Epidermal melanocyte (primary cell): Measurements from ENCODE around the gene METAP2.

Experiments
- DNase-seq: peaks from one replicate; pipeline ENCODE4 v3.0.0; 2011; ENCODE audit warnings: low spot score; ENCODE audit not compliant: insufficient read length

The METAP2 gene

DNA sequence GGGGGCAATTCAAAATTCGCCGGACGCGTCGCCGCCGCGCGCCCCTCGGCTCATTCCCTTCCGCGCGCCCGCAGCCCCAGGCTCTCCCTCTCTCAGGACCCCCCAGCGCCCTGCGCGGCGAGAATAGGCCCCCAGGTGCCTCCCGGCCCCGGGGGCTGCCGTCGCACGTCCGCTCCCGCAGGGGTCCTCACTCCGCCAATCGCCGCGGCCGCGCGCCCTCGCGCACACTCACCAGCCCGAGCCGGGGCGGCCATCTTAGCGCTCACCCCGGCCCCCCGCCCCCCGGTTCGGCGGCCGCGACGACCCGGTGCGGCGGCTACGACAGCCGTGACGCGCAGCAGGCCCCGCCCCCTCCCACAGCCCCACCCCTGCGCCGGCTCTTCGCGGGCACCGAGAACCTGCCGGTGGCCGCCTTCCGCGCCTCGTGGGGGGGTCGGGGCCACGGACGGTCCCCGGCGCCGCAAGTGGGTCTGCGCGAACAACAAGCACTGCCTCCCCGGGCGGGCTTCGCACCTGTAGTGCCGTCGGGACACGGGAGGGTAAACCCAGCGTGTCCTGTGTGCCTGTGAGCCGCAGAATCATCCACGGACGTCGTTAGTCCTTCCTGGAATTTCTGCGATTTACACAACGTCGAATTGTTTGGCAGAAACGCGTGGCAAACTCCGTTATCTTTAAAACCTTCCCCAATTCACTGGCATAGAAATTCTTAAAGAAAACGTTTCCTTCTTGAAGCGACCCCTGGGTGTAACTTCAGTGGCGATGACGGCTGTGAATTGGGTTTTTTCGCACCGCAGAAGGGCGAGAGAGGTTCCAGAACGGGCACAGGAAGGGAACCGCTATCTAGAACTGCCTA, 74.8 kb downstream of the METAP2 start:
- no peak for DNase-seq

DNA sequence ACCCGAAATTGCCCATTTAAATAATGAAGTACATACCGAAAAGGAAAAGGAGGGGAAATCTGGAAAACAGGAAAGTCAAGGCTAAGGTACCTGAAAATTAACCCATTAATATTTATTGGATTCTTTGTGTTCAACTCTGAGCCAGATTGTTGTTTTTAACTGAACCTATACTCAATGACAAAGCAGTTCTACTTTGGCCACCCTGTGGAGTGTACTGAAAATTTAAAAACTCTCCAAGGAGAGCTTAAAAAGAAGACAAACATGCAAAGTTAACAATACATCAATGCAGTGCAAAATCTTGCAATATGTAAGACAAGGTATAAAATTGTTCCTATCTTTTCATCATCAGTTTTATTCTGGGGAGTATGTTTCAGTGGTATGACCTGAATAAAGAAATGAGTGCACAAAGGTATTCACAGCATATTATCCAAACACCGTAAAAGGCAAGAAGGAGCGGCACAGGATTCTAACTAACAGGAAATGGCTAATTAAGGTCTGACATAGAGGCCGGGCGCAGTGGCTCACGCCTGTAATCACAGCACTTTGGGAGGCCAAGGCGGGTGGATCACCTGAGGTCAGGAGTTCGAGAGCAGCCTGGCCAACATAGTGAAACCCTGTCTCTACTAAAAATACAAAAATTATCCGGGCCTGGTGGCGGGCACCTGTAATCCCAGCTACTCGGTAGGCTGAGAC, 75.6 kb downstream of the METAP2 start:
- no peak for DNase-seq

DNA sequence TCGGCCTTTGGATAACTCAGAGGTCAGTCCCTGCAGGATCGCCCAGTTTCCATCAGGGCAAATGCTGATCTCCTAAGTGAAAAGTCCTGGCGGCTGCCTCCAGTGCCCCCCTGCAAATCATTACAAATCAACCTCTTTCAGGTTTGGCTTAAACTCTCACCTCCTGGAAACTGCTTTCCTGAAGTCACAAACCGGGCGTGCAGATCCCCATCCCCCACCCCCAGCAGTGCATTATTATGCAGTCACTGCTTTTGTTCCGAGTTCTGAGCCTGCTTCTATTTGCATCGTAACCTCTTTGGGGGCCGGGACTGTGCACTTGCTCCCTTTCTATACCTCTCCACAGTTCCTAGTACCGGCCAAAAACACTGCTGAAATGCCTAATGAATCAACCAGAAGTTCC, 77.4 kb downstream of the METAP2 start, which contains the start of gene USP44:
Gene USP44 (minus strand): TSS at position 172 of the 400 bp plus-strand sequence. CDS start 17,220 bp downstream, outside the sequence.
- no peak for DNase-seq

DNA sequence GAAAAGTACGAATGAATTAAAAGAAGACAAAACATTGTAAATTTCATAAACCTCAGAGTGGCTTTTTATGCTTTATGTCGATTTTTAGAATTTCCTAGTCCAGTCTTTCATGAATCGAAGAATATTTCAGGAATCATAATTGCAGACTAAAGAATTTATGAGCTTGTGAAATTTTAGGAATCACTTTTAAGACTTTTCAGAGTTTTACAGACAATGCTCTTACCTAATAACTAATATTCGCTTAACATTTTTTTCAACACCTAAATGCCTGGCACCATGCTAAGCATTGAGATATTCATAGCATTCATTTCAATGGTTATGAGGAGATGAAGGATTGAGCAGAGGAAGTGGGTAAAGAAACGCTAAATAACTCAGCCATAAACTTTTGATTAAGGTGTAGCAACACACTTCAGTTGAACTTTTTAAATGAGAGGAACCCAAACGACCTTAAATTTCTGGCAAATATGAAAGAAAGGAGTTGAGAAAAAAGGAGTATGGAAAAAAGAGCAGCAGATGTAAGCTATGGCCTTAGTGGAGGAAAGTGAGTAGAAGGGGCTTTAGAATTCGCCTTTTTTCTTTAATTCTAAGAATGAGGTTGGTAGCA, 78.1 kb downstream of the METAP2 start:
- no peak for DNase-seq

DNA sequence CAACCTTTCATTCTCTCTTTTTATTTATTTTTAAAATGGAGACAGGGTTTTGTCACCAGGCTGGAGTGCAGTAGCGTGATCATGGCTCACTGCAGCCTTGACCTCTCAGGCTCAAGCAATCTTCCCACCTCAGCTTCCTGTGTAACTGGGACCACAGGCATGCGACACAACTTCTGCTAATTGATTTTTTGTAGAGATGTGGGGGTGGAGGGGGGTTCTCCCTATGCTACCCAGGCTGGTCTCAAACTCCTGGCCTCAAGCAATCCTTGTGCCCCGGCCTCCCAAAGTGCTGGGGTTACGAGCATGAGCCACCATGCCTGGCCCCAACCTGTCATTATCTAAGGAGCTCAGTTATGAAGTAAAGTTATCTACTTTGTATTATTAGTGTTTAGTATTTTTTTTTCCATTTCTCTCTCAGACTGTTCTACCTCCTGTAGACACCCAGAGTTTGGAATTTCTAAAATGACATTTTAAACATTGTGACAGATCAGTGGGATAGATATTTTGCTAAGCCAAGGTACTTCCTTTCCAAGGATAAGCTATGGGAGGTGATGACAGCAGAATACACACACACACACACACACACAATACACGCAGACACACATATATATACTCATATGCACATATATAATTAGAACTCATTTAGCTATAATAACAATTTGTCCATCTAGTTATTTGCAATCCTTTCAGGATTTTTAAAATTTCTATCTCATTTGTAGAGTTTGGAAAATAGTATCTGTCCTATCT, 79.4 kb downstream of the METAP2 start:
- no peak for DNase-seq

DNA sequence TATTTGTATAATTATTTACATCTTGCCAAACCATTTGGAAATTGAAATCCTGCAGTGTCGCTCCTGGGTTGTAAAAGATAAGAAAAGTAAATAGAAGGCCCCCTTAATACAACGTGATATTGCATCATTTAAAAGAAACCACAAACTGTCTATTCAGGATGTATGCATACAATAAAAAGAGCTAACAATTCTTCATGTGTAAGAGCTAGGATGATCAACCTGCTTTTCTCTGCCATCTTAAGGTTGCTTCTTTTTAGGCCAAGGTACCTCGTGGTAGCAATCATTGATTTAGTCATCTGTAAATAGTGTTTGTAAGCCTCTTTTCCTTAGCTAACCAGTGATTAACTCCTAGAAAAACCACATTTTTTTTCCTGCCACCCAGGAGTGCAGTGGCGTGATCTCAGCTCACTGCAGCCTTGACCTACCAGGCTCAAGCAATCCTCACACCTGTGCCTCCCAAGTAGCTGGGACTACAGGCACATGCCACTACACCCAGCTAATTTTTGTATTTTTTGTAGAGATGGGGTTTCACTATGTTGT, 80.7 kb downstream of the METAP2 start:
- no peak for DNase-seq

DNA sequence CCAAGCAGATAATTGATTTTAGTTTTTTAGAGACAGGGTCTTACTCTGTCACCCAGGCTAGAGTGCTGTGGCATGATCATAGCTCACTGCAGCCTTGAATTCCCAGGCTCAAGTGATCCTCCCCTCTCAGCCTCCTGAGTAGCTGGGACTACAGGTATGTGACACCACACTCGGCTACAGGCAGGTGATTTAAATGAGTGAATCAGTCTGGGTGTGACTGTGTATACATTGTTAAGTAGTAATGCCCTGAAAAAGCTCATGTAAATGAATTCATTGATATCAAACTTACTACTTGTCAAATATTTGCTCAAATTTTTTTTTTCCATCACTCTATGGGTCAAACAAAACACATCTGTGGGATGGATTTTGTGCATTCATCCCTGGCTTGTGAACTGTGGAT, 83.7 kb downstream of the METAP2 start:
- no peak for DNase-seq
